A673 (cell line): Measurements from ENCODE around the gene MYO7B. TPM values are rescaled to one million over a fixed set of nuclear protein-coding genes. Genes with fewer than 3 reads are reported as not detected.

Experiments
- BruUV-seq: library from RNA; stranded (reverse); fragments of 400-500 nt; replicated peaks from 2 replicates; lab custom pipeline; 2021; lab: Mats Ljungman, UMichigan
- CTCF ChIA-PET: fragments of 300-600 bp; sonication (Branson Sonifier 250); formaldehyde crosslinking; loops from one replicate; lab custom pipeline; 2022; ENCODE audit warnings: antibody characterized with exemption; lab: Charles Lee
- POLR2A ChIA-PET: fragments of 300-600 bp; sonication (Branson Sonifier 250); formaldehyde crosslinking; loops from one replicate; lab custom pipeline; 2022; ENCODE audit warnings: antibody characterized with exemption; ENCODE audit not compliant: low non-redundant PET; lab: Charles Lee
- DNase-seq: peaks from one replicate; pipeline ENCODE4 v3.0.0-alpha.2; 2015; ENCODE audit warnings: low spot score
- H3K27ac ChIP-seq: fragments of 200-600 bp; sonication (generic); 2 replicates; pipeline ENCODE4 v1.5.1; 2016; ENCODE audit warnings: mixed run types, low read depth, mild to moderate bottlenecking, mixed read lengths, antibody characterized with exemption, low read length; ENCODE audit not compliant: poor library complexity, severe bottlenecking
- H3K27me3 ChIP-seq: fragments of 200-600 bp; sonication (generic); replicated peaks from 2 replicates; pipeline ENCODE4 v1.6.1; 2017; ENCODE audit warnings: mixed run types, low read depth, mild to moderate bottlenecking, mixed read lengths, antibody characterized with exemption, low read length; ENCODE audit not compliant: insufficient read depth, poor library complexity
- H3K36me3 ChIP-seq: fragments of 200-600 bp; sonication (generic); 2 replicates; pipeline ENCODE4 v1.6.1; 2016; ENCODE audit warnings: mixed run types, mild to moderate bottlenecking, mixed read lengths, antibody characterized with exemption, low read length; ENCODE audit not compliant: insufficient read depth, poor library complexity, severe bottlenecking
- H3K4me1 ChIP-seq: fragments of 200-600 bp; sonication (generic); 2 replicates; pipeline ENCODE4 v1.6.1; 2017; ENCODE audit warnings: mixed run types, mild to moderate bottlenecking, mixed read lengths, antibody characterized with exemption, low read length; ENCODE audit not compliant: insufficient read depth, poor library complexity, severe bottlenecking
- H3K4me3 ChIP-seq: fragments of 200-600 bp; sonication (generic); 2 replicates; pipeline ENCODE4 v1.5.1; 2016; ENCODE audit warnings: low read depth, mixed run types, mild to moderate bottlenecking, mixed read lengths, low read length; ENCODE audit not compliant: poor library complexity, severe bottlenecking
- H3K9me3 ChIP-seq: fragments of 200-600 bp; sonication (generic); 2 replicates; pipeline ENCODE4 v1.6.1; 2016; ENCODE audit warnings: mixed run types, low read depth, mild to moderate bottlenecking, mixed read lengths, antibody characterized with exemption, low read length; ENCODE audit not compliant: poor library complexity, severe bottlenecking
- EZH2 ChIP-seq: fragments of 200-600 bp; sonication (generic); IDR thresholded peaks from 2 replicates; pipeline ENCODE4 v1.6.1; 2017; ENCODE audit warnings: borderline replicate concordance, low read depth, mild to moderate bottlenecking, mixed read lengths, antibody characterized with exemption, low read length; ENCODE audit not compliant: poor library complexity, severe bottlenecking
- intact Hi-C: fragments of 100-400 bp; cut with micrococcal nuclease; formaldehyde crosslinking; loops from one replicate; pipeline ENCODE4 v1.10.0; 2022; ENCODE audit not compliant: unreplicated experiment
- total RNA-seq: library from RNA; stranded (reverse); gene quantifications from 2 replicates; pipeline ENCODE4 v1.2.3, GENCODE V29; 2021
- TF ChIP-seq, protein P1 (sequence below): fragments of 300-800, 200-600 bp; sonication (generic); conservative IDR thresholded peaks from 2 replicates; pipeline ENCODE4 v1.5.1; 2017; ENCODE audit warnings: low read depth, mild to moderate bottlenecking, antibody characterized with exemption, low read length, moderate library complexity, mixed read lengths

Gene MYO7B
- total RNA-seq, 1 experiment from 2014 or later: 0.24 TPM

DNA sequence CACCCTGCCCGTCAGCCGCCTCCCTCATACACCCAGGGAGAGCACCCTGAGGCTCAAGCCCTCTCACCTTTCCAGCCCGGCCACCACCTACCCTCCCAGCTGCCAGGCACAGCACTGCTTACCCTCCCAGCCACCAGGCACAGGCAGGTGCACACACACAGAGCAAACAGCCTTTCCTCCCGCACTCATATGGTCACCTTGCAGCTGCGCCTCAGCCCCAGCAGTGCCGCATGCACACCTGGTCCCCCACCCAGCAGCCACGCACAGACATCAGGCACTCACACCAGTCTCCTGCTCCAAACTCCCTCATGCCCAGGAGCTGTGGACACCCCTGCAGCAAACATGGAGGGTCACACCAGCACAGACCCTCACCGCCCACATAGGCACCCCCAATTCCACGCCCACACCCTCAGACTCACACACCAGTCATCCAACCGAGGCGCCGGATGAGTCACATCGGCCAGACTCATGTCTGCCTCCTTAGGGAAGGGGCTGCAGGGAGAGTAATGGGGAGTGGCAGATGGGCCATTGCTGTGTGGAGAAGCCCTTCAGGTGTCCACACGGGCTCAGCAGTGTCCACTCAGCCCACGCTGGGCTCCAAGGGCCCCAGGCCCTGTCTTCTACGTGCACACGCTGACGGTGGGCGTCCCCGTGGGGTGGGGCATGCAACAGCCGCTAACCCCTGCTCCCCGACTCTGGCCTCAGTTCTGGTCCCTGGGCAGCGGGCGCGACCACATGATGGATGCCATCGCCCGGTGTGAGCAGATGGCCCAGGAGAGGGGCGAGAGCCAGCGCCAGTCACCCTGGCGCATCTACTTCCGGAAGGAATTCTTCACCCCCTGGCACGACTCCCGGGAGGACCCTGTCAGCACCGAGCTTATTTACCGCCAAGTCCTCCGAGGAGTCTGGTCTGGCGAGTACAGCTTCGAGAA is 88.2 kb downstream of the MYO7B start:
- Histone ChIP-seq H3K4me3 (no peak overlapping the region), H3K9me3 (no peaks in the 10 kb centered on the region), H3K4me1 (no peaks in the 10 kb centered on the region), H3K27ac (no peak overlapping the region), H3K36me3 (no peaks in the 10 kb centered on the region), H3K27me3 (no peaks in the 10 kb centered on the region)
- ChIA-PET CTCF (no interaction called here), POLR2A (no interaction called here)
- intact Hi-C loops: no loop called here
- no TSS peak for BruUV-seq
- TF ChIP-seq EZH2: no peak
- TF ChIP-seq, protein P1, sequence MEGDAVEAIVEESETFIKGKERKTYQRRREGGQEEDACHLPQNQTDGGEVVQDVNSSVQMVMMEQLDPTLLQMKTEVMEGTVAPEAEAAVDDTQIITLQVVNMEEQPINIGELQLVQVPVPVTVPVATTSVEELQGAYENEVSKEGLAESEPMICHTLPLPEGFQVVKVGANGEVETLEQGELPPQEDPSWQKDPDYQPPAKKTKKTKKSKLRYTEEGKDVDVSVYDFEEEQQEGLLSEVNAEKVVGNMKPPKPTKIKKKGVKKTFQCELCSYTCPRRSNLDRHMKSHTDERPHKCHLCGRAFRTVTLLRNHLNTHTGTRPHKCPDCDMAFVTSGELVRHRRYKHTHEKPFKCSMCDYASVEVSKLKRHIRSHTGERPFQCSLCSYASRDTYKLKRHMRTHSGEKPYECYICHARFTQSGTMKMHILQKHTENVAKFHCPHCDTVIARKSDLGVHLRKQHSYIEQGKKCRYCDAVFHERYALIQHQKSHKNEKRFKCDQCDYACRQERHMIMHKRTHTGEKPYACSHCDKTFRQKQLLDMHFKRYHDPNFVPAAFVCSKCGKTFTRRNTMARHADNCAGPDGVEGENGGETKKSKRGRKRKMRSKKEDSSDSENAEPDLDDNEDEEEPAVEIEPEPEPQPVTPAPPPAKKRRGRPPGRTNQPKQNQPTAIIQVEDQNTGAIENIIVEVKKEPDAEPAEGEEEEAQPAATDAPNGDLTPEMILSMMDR: no peak
- DNase-seq: no peak

DNA sequence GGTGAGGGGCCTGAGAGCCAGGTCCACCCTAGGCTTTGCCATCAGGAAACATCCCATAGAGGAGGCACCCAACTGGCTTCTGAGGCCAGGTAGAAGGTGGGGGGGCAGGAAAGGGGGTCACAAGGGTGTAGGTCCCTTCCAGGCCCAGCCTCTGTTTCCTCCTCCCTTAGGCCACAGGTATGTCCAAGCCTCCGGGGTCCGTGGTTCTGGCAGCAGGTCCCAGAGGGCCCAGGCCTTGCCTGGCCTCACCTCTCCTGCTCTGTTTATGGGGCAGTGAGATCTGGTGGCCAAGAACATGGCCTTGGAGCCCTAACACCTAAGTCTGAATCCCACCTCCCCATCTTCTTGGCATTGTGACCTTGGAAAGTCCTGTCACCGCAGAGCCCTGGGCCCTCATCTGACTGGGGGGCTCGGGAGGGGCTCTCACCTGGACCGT is 88.9 kb downstream of the MYO7B start:
- no peak for DNase-seq
- no peak overlapping the region for H3K27ac ChIP-seq
- H3K36me3 ChIP-seq: no peaks in the 10 kb centered on the region
- no peaks in the 10 kb centered on the region for H3K9me3 ChIP-seq
- POLR2A ChIA-PET: no interaction called here
- CTCF ChIA-PET: no interaction called here
- TF ChIP-seq, protein P1: no peak
- no peak for TF ChIP-seq EZH2
- no TSS peak for BruUV-seq
- no peak overlapping the region for H3K4me3 ChIP-seq
- no peaks in the 10 kb centered on the region for H3K27me3 ChIP-seq
- intact Hi-C loops: no loop called here
- no peaks in the 10 kb centered on the region for H3K4me1 ChIP-seq

DNA sequence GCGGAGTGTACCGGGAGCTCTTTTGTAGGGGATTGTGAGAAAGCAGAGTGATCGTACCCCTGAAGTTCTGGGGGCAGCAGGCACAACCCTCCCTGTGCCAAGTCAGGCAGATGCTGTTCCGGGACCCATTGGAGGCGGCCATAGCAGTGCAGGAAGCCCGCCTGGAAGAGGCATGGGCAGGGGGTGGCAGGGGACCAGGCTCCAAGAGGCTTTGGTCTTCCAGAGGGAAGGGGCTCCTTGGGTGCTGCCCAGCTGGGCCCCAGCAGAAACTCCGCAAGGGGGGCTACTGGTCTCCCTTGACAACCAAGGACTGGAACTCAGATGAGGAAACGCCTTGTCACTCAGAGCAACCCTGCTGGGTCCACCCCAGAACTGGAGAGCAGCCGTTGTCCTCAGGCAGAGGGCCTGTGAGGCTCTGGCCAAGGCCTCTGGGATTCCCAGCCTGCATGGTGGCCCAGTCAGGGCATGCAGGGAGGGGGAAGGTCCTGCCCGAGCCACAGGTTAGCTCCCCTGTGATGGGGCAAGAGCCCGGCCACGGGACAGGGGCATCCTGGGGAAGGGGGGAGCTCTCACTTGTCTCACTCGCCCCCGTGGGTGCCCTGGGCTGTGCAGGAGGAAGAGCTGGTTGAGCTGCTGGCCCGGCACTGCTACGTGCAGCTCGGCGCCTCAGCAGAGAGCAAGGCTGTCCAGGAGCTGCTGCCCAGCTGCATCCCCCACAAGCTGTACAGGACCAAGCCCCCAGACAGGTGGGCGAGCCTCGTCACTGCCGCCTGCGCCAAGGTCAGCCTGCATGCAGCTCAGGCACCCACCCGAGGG is 89.5 kb downstream of the MYO7B start:
- Histone ChIP-seq H3K9me3 (no peaks in the 10 kb centered on the region), H3K4me1 (no peaks in the 10 kb centered on the region), H3K4me3 (no peak overlapping the region), H3K36me3 (no peaks in the 10 kb centered on the region), H3K27ac (no peak overlapping the region), H3K27me3 (no peaks in the 10 kb centered on the region)
- intact Hi-C loops: no loop called here
- TF ChIP-seq EZH2: no peak
- TF ChIP-seq, protein P1: no peak
- POLR2A ChIA-PET: interaction anchor here (0.6 kb wide), 1 partner anchor 37 kb away, joined by 9 read pairs; no protein-coding TSS in a partner anchor
- no TSS peak for BruUV-seq
- no peak for DNase-seq
- CTCF ChIA-PET: no interaction called here
